ENCODE data around the gene COL6A1. TPM values are rescaled to one million over a fixed set of nuclear protein-coding genes. Genes with fewer than 3 reads are reported as not detected.
"Not testable (repeated sequence)": the region's sequence is repeated elsewhere in the genome, so short reads cannot be mapped to it uniquely, and the experiment has no call there.

The COL6A1 gene
- polyA plus RNA-seq, 3 donors, result 208 to 322 (median 308) TPM

DNA sequence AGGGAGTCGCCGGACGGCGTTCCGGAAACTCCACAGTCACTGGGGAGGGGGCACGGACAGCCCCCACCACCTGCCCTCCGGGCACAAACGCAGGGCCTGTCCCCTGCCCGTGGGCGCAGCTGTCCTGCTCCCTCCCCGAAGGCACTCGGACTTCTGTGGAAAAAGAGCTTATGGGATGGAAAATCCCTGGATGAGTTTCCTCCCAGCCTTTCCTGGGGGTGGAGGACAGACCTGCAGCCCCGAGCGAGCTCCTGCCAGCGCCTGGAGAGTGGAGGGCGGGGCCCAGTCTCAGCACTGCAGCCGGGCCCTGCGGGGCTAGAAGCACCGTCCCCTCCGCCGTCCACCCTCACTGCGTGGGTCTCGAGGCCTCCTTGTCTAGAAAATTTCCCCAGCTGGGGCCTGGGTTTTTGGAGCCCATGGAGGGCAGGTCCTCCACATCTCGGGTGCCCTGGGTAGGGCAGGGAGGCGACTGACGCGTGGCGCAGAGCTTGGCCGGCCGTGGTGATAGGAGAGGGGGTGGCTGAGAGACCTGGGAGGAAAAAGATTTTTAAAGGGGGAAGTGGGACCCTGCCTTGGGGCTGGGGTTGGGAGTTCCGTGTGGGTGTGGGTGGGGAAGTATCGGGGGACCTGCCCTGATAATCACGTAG, 6.4 kb upstream of the COL6A1 start:
- DNase-seq (ENCODE audit: extremely low read depth in 1 of 11, low read depth in 9 of 11, low spot score in 4 of 11), result no peak

DNA sequence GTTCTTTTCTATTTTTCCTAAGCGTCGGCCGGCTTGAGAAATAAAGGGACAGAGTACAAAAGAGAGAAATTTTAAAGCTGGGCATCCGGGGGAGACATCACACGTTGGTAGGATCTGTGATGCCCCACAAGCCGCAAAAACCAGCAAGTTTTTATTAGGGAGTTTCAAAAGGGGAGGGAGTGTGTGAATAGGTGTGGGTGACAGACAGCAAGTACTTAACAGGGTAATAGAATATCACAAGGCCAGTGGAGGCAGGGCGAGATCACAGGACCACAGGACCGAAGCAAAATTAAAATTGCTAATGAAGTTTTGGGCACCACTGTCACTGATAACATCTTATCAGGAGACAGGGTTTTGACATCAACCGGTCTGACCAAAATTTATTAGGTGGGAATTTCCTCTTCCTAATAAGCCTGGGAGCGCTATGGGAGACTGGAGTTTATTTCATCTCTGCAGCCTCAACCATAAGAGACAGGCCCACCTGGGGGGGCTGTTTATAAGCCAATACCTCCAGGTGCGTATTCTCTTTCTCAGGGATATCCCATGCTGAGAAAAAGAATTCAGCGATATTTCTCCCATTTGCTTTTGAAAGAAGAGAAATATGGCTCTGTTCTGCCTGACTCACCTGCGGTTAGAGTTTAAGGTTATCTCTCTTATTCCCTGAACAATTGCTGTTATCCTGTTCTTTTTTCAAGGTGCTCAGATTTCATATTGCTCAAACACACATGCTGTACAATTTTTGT, 5.7 kb upstream of the COL6A1 start:
- DNase-seq (ENCODE audit: extremely low read depth in 1 of 11, low read depth in 9 of 11, low spot score in 4 of 11), result not testable (repeated sequence)

DNA sequence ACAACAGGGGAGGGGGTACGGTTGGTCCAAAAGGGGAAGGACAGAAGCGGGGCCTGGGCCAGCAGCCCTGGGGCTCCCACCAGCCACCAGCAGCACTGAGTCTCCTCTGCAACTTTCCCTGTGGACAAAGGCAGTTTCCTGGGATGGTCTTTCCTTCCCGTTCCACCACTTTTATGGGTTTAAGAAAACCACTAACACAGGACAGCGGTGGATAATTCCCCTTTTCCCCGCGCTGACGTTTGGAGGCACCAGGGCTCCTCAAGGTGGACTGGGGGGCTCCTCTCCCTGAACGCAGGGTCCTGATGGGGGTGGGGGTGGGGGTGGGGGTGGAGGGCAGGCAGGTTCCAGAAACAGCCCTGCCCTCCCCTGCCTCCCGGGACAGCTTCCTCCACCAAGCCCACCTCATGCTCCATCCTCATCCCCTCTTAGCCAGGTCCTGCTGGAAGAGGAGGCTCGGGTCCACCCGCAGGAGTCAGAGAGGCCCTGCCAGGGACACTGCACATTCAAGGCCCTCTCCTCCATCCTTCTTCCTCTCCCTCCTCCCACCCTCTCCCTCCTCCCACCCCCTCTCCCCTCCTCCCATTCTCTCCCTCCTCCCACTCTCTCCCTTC, 4.8 kb upstream of the COL6A1 start:
- no peak for DNase-seq (ENCODE audit: extremely low read depth in 1 of 11, low read depth in 9 of 11, low spot score in 4 of 11)

DNA sequence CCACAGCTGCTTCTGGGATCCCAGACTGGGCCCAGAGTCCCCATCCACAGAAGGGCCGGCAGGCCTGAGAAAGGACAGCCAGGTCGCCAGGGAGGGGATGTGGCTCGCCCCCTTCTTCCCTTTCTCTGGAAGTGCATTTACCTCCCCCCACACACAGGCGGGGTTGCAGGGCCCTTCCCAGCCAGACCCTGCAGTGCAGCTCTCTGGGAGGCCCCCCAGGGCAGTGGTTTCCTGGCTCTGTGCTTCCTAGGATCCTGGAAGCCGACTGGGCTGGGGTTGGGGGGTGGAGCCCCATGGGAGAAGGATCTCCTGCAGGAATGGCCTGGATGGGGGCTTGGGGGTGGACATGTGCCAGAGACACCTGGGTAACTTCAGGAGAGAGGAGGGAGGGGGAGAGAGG, 4.2 kb upstream of the COL6A1 start:
- no peak for DNase-seq (ENCODE audit: extremely low read depth in 1 of 11, low read depth in 9 of 11, low spot score in 4 of 11)

DNA sequence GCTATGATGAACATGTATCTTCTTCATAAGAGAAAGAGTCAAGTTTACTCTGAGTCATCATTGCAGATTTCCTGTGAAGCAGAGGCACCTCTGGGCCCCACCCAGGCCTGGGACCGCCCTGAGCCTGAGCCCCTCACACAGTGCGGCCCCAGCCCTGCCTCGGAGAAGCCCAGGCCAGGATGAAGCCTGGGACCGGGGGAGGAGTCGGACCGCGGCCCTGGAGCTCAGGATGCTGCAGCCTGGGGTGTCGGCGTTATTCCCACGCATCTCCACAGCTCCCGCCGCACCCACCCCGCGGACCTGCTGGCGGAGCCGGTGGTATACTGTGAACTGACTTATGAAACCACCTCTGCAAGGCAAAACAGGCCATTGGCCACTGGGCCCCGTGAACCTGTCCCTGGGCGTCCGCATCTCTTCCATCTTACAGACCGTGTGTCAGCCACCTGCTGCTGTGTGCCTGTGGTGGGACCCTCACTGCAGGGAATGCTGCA, 2.4 kb upstream of the COL6A1 start:
- DNase-seq (ENCODE audit: extremely low read depth in 1 of 11, low read depth in 9 of 11, low spot score in 4 of 11), result no peak

DNA sequence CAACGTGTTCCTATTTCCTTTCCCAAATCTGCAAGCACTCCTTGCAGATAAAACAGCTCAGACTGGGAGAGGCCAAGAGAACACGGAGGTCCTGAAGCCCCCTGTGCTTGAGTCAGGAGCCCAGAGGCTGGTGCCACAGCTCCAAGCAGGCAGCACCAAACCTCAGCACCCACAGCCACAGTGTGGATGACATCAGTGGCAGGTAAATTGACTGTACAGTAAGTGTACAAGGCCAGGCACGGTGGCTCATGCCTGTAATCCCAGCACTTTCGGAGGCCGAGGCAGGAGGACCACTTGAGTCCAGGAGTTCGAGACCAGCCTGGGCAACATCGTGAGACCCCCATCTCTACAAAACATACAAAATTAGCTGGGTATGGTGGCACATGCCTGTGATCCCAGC, 1.9 kb upstream of the COL6A1 start:
- no peak for DNase-seq (ENCODE audit: extremely low read depth in 1 of 11, low read depth in 9 of 11, low spot score in 4 of 11)

DNA sequence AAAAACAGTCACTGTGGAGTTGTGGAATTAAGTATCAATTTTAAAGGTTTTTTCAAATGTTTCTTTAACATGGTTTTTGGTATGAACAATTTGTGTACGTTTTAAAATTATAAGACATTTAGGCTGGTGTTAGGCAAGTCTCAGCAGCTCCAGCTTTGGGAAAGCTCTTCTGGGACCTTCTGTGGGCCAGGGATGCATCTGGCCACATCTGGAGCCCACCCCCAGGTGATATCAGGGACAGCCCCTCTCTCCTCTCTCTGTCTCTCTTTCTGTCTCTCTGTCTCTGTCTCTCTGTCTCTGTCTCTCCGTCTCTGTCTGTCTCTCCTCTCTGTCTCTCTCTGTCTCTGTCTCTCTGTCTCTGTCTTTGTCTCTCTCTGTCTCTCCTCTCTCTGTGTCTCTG, 1.3 kb upstream of the COL6A1 start:
- DNase-seq (ENCODE audit: extremely low read depth in 1 of 11, low read depth in 9 of 11, low spot score in 4 of 11), result no peak

DNA sequence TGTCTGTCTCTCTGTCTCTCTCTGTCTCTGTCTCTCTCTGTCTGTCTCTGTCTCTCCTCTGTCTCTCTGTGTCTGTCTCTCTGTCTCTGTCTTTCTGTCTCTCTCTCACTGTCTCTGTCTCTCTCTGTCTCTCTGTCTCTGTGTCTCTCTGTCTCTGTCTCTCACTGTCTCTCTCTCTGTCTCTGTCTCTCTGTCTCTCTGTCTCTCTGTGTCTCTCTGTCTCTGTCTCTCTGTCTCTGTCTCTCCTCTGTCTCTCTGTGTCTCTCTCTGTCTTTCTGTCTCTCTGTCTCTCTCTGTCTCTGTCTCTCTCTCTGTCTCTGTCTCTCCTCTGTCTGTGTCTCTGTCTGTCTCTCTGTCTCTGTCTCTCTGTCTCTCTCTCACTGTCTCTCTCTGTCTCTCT, 873 bp upstream of the COL6A1 start:
- DNase-seq (ENCODE audit: extremely low read depth in 1 of 11, low read depth in 9 of 11, low spot score in 4 of 11), result no peak

DNA sequence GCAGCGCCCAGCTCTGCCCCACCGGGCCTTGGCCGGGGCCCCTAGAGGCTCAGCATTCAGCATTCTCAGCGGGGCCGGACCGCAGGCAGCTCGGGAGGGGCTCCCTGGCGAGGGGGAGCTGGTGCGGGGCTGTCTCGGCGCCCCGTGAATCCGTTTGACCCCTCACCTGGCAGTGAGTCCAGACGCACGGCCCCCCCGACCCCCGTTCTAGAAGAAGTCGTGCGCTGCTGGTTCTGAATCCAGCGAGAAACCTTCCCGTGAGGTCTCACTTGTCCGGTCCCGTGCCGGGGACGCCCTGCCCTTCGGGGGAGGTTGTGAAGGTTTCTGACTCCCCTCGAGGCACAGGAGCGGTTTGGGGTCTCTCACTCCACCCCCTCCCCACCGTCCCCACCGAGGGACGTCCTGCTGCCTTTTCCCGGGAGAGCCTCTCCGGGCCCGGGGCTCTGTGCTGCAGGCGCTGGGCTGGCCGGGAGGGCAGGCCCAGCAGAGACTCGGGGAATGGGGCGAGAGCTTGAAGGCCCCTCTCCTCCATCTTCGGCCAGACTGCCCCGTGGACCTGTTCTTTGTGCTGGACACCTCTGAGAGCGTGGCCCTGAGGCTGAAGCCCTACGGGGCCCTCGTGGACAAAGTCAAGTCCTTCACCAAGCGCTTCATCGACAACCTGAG, 655 bp downstream of the COL6A1 start:
- DNase-seq (ENCODE audit: extremely low read depth in 1 of 11, low read depth in 9 of 11, low spot score in 4 of 11), result peak in 1 of 11 donors; percentile 14

DNA sequence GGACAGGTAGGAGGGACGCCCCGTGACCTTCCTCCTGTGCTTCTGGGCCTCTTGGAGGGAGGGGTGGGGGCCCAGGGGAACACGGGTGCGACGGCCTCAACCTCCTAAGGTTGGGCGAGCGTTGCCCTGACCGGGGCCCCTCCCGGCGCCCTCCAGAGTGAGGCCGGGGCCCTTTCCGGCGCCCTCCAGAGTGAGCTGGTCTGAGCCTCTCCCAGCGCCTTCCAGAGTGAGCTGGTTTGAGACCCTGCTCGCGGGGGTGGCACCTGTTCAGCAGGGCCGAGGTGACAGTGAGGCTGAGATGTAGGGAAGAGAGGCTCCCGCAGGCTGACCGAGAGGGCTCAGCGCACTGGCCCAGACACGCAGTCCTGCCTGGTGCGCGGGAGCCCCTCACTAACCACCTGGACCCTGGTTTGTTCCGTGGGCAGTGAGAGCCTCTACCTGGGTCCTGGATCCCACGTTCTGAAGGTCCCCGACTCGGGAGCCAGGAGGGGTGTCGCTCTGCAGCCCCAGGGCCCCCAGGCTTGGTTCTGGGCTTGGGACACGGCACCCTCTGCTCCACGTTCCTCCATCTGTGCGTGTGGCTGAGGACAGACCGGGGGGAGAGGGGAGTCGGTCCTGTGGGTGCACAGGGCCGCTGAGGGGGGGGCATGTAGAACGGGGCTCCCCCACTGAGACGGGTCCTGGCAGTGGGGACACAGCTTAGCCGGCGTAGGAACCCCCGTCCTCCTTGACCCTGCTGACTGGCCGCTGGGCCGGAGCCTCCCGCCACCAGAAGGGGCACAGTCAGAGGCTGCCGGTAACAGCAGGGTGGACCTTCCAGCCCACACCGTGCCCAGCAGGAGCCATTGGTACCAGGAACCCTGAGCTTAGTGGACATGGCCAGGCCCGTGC, 1.4 kb downstream of the COL6A1 start:
- no peak for DNase-seq (ENCODE audit: extremely low read depth in 1 of 11, low read depth in 9 of 11, low spot score in 4 of 11)

DNA sequence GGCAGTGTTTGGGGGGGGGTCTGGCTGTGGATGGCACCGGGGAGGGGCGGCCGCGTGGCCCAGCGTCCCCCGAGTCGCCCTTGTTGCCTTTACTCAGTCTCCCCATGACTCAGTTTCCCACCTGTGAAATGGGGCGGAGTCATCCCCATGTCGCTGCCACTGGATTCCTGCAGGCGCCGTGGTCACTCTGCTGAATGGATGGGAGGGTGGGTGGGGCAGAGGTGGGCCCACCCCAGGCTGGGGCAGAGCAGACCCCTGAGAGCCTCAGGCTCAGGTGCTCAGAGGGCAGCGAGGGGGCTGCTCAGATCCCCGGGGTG, 2.0 kb downstream of the COL6A1 start:
- no peak for DNase-seq (ENCODE audit: extremely low read depth in 1 of 11, low read depth in 9 of 11, low spot score in 4 of 11)

DNA sequence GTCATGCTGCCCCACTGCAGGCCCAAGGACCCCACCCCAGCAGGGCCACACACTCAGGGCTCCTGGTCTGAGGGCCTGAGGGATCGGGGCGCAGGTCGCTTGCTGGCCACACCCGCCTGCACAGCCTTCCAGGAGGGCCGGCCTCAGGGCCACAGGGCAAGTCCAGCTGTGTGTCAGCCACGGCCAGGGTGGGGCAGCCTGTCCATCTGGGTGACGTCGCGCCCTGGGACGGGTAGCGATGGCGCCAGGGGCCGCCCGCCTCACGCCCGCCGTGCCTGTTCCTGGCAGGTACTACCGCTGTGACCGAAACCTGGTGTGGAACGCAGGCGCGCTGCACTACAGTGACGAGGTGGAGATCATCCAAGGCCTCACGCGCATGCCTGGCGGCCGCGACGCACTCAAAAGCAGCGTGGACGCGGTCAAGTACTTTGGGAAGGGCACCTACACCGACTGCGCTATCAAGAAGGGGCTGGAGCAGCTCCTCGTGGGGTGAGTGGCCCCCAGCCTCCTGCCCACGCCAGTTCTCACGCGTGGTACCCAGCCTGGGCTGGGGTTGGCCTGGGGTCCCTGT, 2.5 kb downstream of the COL6A1 start:
- no peak for DNase-seq (ENCODE audit: extremely low read depth in 1 of 11, low read depth in 9 of 11, low spot score in 4 of 11)

DNA sequence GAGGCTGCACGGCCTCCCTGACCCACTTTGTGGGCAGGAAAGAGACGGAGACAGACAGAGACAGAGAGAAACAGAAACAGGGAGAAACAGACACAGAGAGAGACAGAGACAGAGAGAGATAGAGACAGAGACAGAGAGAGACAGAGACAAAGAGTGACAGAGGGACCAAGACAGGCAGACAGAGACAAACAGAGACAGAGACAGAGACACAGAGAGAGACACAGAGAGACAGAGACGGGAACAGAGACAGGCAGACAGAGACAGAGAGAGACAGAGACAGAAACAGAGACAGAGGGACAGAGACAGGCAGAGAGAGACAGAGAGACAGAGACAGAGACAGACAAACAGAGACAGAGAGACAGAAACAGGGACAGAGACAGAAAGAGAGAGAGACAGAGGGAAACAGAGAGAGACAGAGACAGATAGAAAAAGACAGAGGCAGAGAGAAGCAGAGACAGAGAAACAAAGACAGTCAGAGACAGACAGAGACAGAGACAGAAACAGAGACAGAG, 3.1 kb downstream of the COL6A1 start:
- no peak for DNase-seq (ENCODE audit: extremely low read depth in 1 of 11, low read depth in 9 of 11, low spot score in 4 of 11)

DNA sequence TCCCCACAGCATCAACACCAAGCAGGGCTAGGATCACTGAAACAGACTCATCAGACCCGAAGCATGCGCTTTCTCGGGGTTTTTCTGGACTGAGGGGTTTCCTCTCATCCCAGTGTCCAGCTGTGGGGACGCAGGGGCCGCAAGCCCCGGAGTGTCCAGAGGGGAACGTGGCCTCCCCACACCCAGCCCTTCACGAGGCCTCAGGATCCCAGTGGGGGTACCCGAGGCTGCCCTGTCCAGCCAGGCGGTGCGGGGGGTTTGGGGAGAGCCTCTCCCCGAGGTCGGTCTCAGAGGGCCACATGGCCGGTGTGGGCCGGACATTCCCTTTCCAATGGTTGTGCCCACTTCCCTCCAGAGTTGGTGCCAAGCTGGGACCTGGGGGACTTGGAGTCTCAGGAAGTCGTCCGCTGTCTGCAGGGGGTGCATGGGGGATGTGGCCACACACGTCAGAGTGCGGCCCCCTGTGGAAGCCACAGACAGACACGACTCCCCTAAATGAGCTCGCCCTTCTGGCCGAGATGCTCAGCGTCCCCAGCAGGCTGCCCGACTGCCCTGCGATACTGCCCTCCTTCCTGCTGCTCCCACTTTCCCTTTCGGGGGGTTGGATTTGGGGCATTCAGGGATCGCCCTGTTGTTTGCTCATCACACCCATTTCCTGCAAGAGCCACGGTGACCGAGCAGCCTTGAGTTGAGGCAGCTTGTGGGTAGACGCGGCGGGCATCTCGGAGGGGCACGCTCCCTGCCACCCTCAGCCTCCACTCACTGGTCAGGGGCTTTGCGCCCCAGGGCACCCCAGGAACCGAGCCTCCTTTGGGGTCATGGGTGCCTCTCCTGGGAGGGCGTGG, 4.1 kb downstream of the COL6A1 start:
- DNase-seq (ENCODE audit: extremely low read depth in 1 of 11, low read depth in 9 of 11, low spot score in 4 of 11), result no peak

DNA sequence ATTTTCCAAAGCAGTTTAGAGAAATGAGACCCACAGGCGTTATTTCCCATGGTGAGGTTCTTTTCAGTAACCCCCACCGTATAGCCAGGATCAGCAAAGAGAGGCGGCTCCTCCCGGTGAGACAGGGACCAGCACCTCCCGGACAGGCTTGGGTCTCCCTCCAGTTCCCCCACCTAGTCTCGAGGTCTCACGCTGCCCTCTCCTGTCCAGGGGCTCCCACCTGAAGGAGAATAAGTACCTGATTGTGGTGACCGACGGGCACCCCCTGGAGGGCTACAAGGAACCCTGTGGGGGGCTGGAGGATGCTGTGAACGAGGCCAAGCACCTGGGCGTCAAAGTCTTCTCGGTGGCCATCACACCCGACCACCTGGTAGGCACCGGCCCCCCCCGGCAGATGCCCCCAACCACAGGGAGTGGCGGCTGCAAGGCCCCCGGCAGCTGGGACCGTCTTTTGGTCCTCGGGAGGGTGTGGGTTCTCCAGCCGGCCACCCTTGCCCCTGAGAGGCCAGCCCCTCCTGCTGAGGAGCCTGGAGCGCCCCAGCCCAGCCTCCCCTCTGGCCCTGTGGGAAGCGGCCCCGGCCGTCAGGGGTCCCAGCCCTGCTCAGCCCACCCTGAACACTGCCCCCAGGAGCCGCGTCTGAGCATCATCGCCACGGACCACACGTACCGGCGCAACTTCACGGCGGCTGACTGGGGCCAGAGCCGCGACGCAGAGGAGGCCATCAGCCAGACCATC, 4.9 kb downstream of the COL6A1 start:
- no peak for DNase-seq (ENCODE audit: extremely low read depth in 1 of 11, low read depth in 9 of 11, low spot score in 4 of 11)

DNA sequence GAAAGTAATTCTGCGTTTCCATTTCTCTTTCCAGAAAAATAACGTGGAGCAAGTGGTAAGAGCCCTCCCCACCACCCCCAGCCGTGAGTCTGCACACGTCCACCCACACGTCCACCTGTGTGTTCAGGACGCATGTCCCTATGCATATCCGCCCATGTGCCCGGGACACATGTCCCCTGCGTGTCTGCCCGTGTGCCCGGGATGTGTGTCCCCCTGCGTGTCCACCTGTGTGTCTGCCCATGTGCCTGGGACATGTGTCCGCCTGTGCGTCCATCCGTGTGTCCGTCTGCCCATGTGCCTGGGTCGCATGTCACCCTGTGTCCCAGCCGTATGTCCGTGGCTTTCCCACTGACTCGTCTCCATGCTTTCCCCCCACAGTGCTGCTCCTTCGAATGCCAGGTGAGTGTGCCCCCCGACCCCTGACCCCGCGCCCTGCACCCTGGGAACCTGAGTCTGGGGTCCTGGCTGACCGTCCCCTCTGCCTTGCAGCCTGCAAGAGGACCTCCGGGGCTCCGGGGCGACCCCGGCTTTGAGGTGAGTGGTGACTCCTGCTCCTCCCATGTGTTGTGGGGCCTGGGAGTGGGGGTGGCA, 5.6 kb downstream of the COL6A1 start:
- no peak for DNase-seq (ENCODE audit: extremely low read depth in 1 of 11, low read depth in 9 of 11, low spot score in 4 of 11)
